ENCODE data around the gene EIF2AK3. TPM values are rescaled to one million over a fixed set of nuclear protein-coding genes. Genes with fewer than 3 reads are reported as not detected.
"Not testable (repeated sequence)": the region's sequence is repeated elsewhere in the genome, so short reads cannot be mapped to it uniquely, and the experiment has no call there.

EIF2AK3 gene
- polyA plus RNA-seq, 2 of the 4 experiments (the other 2 are of a cell fraction): 11.0 to 17.5 TPM

DNA sequence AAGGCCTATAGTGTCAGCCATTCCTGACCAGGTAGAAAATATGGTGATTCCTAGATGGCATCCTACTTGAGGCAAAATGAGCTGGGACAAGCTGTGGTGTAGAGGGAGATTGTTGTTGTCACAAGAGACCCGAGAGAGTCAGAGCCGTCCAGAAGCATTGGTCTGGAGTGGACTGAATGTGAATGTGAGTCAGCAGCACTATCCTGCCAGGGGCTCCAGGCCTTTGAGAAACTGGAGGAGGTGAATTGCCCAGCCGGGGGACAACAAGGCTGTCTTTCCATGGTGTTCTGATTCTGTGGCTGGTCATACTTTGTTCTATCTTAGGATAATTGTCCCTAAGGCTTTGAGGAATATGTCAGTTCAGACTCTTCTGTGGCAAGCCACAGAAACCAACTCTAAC lies 29.4 kb upstream of the EIF2AK3 start:
- Histone ChIP-seq H3K9me3 (no peaks in the 10 kb centered on the region), H3K27ac (no peak overlapping the region), H3K4me2 (0 out of 3 replicates have a peak overlapping the region, but pooled peaks have one; percentile 4), H3K4me1 (peaks cover 23% of the 10 kb centered on the region), H3K4me3 (no peak overlapping the region)
- FAIRE-seq (no peak), DNase-seq (ENCODE audit: low read depth in 1 of 2, low spot score in 1 of 2) (no peak), ATAC-seq (peak; percentile 44 to 49; a peak in 4 of 6 replicates)
- ChIA-PET CTCF (interaction anchor here (0.9 to 6.1 kb wide), 3 partner anchors 14 to 21 kb away, joined by 3 to 90 read pairs (median 4); no protein-coding TSS in a partner anchor), POLR2A (interaction anchor here (0.6 kb wide), 1 partner anchor 38 kb away, joined by 3 read pairs; no protein-coding TSS in a partner anchor)
- TF ChIP-seq BHLHE40 (IDR thresholded peaks at IDR 0.05; ENCODE audit: low read depth, low read length) (no peak), TFCP2L1 (CRISPR knock-in tag; IDR thresholded peaks at IDR 0.05) (no peak), EHF (CRISPR knock-in tag; IDR thresholded peaks at IDR 0.05) (no peak), FOSB (CRISPR knock-in tag; IDR thresholded peaks at IDR 0.05) (no peak), FOXS1 (CRISPR knock-in tag; IDR thresholded peaks at IDR 0.05) (no peak), MAZ (IDR thresholded peaks at IDR 0.05; ENCODE audit: borderline replicate concordance, low read depth, low read length) (no peak), MAFK (IDR thresholded peaks at IDR 0.05; ENCODE audit: partially characterized antibody) (no peak), HOXB5 (CRISPR knock-in tag; IDR thresholded peaks at IDR 0.05) (no peak), JUN (IDR thresholded peaks at IDR 0.05) (no peak)
- TF ChIP-seq, protein P1, sequence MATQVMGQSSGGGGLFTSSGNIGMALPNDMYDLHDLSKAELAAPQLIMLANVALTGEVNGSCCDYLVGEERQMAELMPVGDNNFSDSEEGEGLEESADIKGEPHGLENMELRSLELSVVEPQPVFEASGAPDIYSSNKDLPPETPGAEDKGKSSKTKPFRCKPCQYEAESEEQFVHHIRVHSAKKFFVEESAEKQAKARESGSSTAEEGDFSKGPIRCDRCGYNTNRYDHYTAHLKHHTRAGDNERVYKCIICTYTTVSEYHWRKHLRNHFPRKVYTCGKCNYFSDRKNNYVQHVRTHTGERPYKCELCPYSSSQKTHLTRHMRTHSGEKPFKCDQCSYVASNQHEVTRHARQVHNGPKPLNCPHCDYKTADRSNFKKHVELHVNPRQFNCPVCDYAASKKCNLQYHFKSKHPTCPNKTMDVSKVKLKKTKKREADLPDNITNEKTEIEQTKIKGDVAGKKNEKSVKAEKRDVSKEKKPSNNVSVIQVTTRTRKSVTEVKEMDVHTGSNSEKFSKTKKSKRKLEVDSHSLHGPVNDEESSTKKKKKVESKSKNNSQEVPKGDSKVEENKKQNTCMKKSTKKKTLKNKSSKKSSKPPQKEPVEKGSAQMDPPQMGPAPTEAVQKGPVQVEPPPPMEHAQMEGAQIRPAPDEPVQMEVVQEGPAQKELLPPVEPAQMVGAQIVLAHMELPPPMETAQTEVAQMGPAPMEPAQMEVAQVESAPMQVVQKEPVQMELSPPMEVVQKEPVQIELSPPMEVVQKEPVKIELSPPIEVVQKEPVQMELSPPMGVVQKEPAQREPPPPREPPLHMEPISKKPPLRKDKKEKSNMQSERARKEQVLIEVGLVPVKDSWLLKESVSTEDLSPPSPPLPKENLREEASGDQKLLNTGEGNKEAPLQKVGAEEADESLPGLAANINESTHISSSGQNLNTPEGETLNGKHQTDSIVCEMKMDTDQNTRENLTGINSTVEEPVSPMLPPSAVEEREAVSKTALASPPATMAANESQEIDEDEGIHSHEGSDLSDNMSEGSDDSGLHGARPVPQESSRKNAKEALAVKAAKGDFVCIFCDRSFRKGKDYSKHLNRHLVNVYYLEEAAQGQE (IDR thresholded peaks at IDR 0.05): no peak
- TF ChIP-seq, protein P2, sequence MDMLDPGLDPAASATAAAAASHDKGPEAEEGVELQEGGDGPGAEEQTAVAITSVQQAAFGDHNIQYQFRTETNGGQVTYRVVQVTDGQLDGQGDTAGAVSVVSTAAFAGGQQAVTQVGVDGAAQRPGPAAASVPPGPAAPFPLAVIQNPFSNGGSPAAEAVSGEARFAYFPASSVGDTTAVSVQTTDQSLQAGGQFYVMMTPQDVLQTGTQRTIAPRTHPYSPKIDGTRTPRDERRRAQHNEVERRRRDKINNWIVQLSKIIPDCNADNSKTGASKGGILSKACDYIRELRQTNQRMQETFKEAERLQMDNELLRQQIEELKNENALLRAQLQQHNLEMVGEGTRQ (IDR thresholded peaks at IDR 0.05): no peak
- 67% methylated on average over 3 of the region's 3 CpGs for WGBS (ENCODE audit: missing lambda C conversion rate)

DNA sequence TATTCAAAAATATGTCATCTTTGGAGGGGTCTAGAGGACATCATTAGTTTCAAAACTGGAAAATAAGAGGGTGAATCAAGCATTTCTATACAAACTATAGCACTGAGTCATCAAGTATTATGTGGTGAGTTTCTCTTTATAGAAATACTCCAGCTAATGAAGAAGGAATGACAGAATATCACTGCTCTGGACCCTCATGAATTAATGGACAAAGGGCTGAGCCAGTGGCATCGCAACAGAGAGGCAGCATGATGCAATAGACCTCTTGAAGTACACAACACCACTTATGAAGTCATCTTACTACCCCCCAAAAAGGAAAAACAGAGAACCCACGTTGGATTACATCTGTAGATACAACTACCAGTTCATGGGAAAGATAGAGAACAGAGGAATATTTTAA lies 27.4 kb upstream of the EIF2AK3 start:
- Histone ChIP-seq H3K4me1 (peaks cover 23% of the 10 kb centered on the region), H3K27ac (no peak overlapping the region), H3K9me3 (no peaks in the 10 kb centered on the region), H3K4me3 (no peak overlapping the region), H3K4me2 (no peak overlapping the region)
- DNase-seq (ENCODE audit: low read depth in 1 of 2, low spot score in 1 of 2) (no peak), FAIRE-seq (no peak), ATAC-seq (no peak)
- ChIA-PET CTCF (interaction anchor here (1.0 to 6.1 kb wide), 5 partner anchors 11 to 34 kb away, joined by 3 to 90 read pairs (median 4); no protein-coding TSS in a partner anchor), POLR2A (no interaction called here)
- 34% methylated on average over 2 of the region's 2 CpGs for WGBS (ENCODE audit: missing lambda C conversion rate)
- no peak for TF ChIP-seq EP300 (IDR thresholded peaks at IDR 0.05)
- TF ChIP-seq RFX5 (IDR thresholded peaks at IDR 0.05): no peak

DNA sequence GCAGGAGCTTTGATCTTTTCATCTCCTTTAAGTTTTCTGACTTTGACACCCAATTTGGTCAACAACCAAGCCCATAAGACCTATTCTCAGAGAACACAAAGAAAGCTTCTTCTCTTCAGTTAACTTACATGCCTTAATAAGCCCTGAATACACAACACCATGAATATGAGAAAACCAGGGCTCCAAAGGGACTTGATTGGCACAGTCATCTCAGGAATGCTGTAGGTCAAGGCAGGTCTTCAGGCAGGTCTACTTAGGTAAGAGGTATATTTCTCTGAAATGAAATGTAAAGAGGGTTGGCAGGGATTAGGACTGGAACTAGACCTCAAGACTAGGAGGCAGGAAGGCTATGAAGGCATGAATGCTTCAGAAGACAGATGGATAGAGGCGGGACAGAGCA lies 24.4 kb upstream of the EIF2AK3 start:
- no peaks in the 10 kb centered on the region for H3K9me3 ChIP-seq
- TF ChIP-seq RFX5 (IDR thresholded peaks at IDR 0.05): no peak
- TF ChIP-seq FOSL2 (IDR thresholded peaks at IDR 0.05): no peak
- TF ChIP-seq FOSL2 (CRISPR knock-in tag; IDR thresholded peaks at IDR 0.05): no peak
- TF ChIP-seq RARB (CRISPR knock-in tag; IDR thresholded peaks at IDR 0.05): no peak
- TF ChIP-seq EHMT2 (IDR thresholded peaks at IDR 0.05; ENCODE audit: low read depth): no peak
- no peak for TF ChIP-seq POLR2A (IDR thresholded peaks at IDR 0.05; ENCODE audit: low read length)
- no peak for TF ChIP-seq CBX8 (IDR thresholded peaks at IDR 0.05)
- TF ChIP-seq CBX2 (IDR thresholded peaks at IDR 0.05; ENCODE audit: borderline replicate concordance, low read depth): no peak
- TF ChIP-seq, protein P3, sequence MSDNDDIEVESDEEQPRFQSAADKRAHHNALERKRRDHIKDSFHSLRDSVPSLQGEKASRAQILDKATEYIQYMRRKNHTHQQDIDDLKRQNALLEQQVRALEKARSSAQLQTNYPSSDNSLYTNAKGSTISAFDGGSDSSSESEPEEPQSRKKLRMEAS (IDR thresholded peaks at IDR 0.05): no peak
- TF ChIP-seq, protein P4, sequence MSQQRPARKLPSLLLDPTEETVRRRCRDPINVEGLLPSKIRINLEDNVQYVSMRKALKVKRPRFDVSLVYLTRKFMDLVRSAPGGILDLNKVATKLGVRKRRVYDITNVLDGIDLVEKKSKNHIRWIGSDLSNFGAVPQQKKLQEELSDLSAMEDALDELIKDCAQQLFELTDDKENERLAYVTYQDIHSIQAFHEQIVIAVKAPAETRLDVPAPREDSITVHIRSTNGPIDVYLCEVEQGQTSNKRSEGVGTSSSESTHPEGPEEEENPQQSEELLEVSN (IDR thresholded peaks at IDR 0.05; ENCODE audit: borderline replicate concordance, low read depth): no peak
- TF ChIP-seq EP300 (IDR thresholded peaks at IDR 0.05): no peak
- TF ChIP-seq HOXA7 (CRISPR knock-in tag; IDR thresholded peaks at IDR 0.05): no peak
- POLR2A ChIA-PET: interaction anchor here (0.6 kb wide), 1 partner anchor 607 kb away, joined by 3 read pairs; no protein-coding TSS in a partner anchor

DNA sequence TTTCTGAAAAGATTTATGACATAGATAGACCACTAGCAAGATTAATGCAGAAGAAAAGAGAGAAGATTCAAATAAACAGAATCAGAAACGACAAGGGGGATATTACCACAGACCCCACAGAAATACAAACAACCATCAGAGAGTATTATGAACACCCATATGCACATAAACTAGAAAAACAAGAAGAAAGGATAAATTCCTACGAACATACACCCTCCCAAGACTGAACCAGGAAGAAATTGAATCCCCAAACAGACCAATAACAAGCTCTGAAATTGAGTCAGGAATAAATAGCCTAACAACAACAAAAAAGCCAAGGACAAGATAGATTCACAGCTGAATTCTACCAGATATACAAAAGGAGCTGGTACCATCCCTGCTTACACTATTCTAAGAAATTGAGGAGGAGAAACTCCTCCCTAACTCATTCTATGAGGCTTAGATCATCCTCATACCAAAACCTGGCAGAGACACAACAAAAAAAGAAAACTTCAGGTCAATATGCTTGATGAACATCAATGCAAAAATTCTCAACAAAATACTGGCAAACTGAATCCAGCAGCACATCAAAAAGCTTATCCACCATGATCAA lies 18.1 kb upstream of the EIF2AK3 start:
- H3K9me3 ChIP-seq; ATAC-seq; DNase-seq (ENCODE audit: low read depth in 1 of 2, low spot score in 1 of 2); POLR2A ChIA-PET; H3K4me3 ChIP-seq; H3K27ac ChIP-seq; H3K4me2 ChIP-seq; FAIRE-seq; H3K4me1 ChIP-seq: not testable (repeated sequence)
- CTCF ChIA-PET: interaction anchor here (0.6 to 2.9 kb wide), 3 partner anchors 24 to 105 kb away, joined by 3 to 9 read pairs (median 3); no protein-coding TSS in a partner anchor
- 5% methylated on average over 2 of the region's 2 CpGs for WGBS (ENCODE audit: missing lambda C conversion rate)

More for the DNA sequence above, 24.4 kb upstream of the EIF2AK3 start:
- no peak overlapping the region for H3K4me2 ChIP-seq
- WGBS (ENCODE audit: missing lambda C conversion rate): 72% methylated on average over 1 of the region's 1 CpG
- DNase-seq (ENCODE audit: low read depth in 1 of 2, low spot score in 1 of 2) (no peak), ATAC-seq (no peak), FAIRE-seq (no peak)
- no peak overlapping the region for H3K4me3 ChIP-seq
- H3K4me1 ChIP-seq: peaks cover 2% of the 10 kb centered on the region; the same call in 1 of the 3 replicates
- CTCF ChIA-PET: interaction anchor here (1.0 to 1.4 kb wide), 2 partner anchors 12 to 18 kb away, joined by 3 to 4 read pairs; no protein-coding TSS in a partner anchor
- no peak overlapping the region for H3K27ac ChIP-seq

Measured in A549 (cell line).